HepG2 (cell line): ENCODE measurements around the gene CDC37. TPM values are rescaled to one million over a fixed set of nuclear protein-coding genes. Genes with fewer than 3 reads are reported as not detected.

Experiments used
- ARNTL ChIP-seq: sonication (generic); formaldehyde crosslinking; IDR thresholded peaks from 2 replicates; pipeline ENCODE4 v1.4.0; 2020; ENCODE audit warnings: mild to moderate bottlenecking, missing genetic modification reagents
- MED1 ChIP-seq: sonication (generic); formaldehyde crosslinking; IDR thresholded peaks from 2 replicates; pipeline ENCODE4 v1.4.0; 2020; ENCODE audit warnings: missing genetic modification reagents
- POLR2A ChIP-seq, 2 experiments: IDR thresholded peaks; 2 replicates each; pipeline ENCODE4 v1.6.1; 2011; ENCODE audit warnings: low read depth in 2 of 2, low read length in 2 of 2, mild to moderate bottlenecking in 1 of 2, moderate library complexity in 1 of 2; ENCODE audit not compliant: insufficient read depth in 1 of 2
- SMAD3 ChIP-seq: sonication (generic); formaldehyde crosslinking; IDR thresholded peaks from 2 replicates; pipeline ENCODE4 v1.4.0; 2020; ENCODE audit warnings: missing genetic modification reagents
- SOX5 ChIP-seq: IDR thresholded peaks from 2 replicates; pipeline ENCODE4 v1.6.1; 2016; ENCODE audit warnings: borderline replicate concordance
- ZC3H13 ChIP-seq: sonication (generic); formaldehyde crosslinking; IDR thresholded peaks from 2 replicates; pipeline ENCODE4 v1.8.1; 2023; ENCODE audit warnings: mild to moderate bottlenecking, missing genetic modification reagents, moderate library complexity
- polyA plus RNA-seq, 8 experiments: library from polyadenylated mRNA; depleted of rRNA in 3 of 8; stranded (reverse) in 7 of 8; unstranded in 1 of 8; fragments of >200 nt; fragmentation: Illumina TruSeq in 4 of 8; extraction: Trizol in 4 of 8; gene quantifications; 2 replicates each; pipeline versions ENCODE4 v1.2.1 to v1.2.3, GENCODE V29; 2011 to 2016; ENCODE audit warnings: low read depth in 4 of 8, missing spikeins in 1 of 8, mixed read lengths in 1 of 8; ENCODE audit not compliant: insufficient read depth in 1 of 8
- total RNA-seq, 5 experiments: library from RNA; depleted of rRNA; stranded (reverse); fragments of >200 nt; fragmentation: Illumina TruSeq; extraction: Trizol; gene quantifications; 2 replicates each; pipeline ENCODE4 v1.2.3, GENCODE V29; 2016; ENCODE audit warnings: low read depth in 1 of 5
- TF ChIP-seq, protein P1 (sequence below): sonication (generic); formaldehyde crosslinking; IDR thresholded peaks from 2 replicates; pipeline ENCODE4 v1.5.0; 2020; ENCODE audit warnings: mild to moderate bottlenecking, missing genetic modification reagents, borderline replicate concordance
- TF ChIP-seq, protein P2 (sequence below): sonication (generic); formaldehyde crosslinking; IDR thresholded peaks from 2 replicates; pipeline ENCODE4 v1.5.0; 2020; ENCODE audit warnings: mild to moderate bottlenecking, missing genetic modification reagents, borderline replicate concordance
- TF ChIP-seq, protein P3 (sequence below): sonication (generic); formaldehyde crosslinking; IDR thresholded peaks from 2 replicates; pipeline ENCODE4 v1.8.1; 2023; ENCODE audit warnings: mild to moderate bottlenecking, inconsistent platforms, moderate library complexity, missing genetic modification reagents, borderline replicate concordance
- TF ChIP-seq, protein P4 (sequence below): sonication (generic); formaldehyde crosslinking; IDR thresholded peaks from 2 replicates; pipeline ENCODE4 v1.5.0; 2020; ENCODE audit warnings: mild to moderate bottlenecking, missing genetic modification reagents, moderate library complexity
- TF ChIP-seq, protein P5 (sequence below), 2 experiments: sonication (generic) in 1 of 2; formaldehyde crosslinking in 1 of 2; IDR thresholded peaks; 2 replicates each; pipeline versions ENCODE4 v1.4.0 to v1.6.1; 2018 to 2020; ENCODE audit warnings: missing genetic modification reagents in 2 of 2, borderline replicate concordance in 1 of 2, low read depth in 1 of 2, mild to moderate bottlenecking in 1 of 2, missing biosample characterization in 1 of 2

Gene CDC37
- total and polyA plus RNA-seq, 2 of the 13 experiments (the other 11 are each of a cell fraction or from before 2014, with no cell fraction given): 158 to 177 TPM

DNA sequence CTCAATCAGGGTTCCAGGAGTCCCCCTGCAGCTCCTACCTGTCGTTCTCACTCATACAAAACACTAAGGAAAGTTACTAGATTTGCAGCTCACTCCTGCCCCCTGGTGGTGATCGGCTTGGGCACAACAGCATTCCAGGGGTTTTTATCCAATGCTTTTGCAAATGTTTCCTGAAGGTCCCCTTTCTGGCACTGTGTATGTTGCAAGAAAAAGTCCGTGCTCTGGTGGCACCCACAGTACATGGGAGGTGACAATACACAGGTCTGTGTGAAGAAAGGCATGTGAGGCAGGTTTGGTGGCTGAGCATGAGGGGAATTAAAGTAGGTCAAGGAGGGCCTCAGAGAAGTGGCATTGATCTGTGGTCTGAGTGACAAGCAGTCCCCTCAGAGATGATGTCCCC lies 14.4 kb downstream of the CDC37 start (continued):
- TF ChIP-seq, protein P1, sequence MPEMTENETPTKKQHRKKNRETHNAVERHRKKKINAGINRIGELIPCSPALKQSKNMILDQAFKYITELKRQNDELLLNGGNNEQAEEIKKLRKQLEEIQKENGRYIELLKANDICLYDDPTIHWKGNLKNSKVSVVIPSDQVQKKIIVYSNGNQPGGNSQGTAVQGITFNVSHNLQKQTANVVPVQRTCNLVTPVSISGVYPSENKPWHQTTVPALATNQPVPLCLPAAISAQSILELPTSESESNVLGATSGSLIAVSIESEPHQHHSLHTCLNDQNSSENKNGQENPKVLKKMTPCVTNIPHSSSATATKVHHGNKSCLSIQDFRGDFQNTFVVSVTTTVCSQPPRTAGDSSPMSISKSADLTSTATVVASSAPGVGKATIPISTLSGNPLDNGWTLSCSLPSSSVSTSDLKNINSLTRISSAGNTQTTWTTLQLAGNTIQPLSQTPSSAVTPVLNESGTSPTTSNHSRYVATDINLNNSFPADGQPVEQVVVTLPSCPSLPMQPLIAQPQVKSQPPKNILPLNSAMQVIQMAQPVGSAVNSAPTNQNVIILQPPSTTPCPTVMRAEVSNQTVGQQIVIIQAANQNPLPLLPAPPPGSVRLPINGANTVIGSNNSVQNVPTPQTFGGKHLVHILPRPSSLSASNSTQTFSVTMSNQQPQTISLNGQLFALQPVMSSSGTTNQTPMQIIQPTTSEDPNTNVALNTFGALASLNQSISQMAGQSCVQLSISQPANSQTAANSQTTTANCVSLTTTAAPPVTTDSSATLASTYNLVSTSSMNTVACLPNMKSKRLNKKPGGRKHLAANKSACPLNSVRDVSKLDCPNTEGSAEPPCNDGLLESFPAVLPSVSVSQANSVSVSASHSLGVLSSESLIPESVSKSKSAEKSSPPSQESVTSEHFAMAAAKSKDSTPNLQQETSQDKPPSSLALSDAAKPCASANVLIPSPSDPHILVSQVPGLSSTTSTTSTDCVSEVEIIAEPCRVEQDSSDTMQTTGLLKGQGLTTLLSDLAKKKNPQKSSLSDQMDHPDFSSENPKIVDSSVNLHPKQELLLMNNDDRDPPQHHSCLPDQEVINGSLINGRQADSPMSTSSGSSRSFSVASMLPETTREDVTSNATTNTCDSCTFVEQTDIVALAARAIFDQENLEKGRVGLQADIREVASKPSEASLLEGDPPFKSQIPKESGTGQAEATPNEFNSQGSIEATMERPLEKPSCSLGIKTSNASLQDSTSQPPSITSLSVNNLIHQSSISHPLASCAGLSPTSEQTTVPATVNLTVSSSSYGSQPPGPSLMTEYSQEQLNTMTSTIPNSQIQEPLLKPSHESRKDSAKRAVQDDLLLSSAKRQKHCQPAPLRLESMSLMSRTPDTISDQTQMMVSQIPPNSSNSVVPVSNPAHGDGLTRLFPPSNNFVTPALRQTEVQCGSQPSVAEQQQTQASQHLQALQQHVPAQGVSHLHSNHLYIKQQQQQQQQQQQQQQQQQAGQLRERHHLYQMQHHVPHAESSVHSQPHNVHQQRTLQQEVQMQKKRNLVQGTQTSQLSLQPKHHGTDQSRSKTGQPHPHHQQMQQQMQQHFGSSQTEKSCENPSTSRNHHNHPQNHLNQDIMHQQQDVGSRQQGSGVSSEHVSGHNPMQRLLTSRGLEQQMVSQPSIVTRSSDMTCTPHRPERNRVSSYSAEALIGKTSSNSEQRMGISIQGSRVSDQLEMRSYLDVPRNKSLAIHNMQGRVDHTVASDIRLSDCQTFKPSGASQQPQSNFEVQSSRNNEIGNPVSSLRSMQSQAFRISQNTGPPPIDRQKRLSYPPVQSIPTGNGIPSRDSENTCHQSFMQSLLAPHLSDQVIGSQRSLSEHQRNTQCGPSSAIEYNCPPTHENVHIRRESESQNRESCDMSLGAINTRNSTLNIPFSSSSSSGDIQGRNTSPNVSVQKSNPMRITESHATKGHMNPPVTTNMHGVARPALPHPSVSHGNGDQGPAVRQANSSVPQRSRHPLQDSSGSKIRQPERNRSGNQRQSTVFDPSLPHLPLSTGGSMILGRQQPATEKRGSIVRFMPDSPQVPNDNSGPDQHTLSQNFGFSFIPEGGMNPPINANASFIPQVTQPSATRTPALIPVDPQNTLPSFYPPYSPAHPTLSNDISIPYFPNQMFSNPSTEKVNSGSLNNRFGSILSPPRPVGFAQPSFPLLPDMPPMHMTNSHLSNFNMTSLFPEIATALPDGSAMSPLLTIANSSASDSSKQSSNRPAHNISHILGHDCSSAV (CRISPR knock-in tag): no peak
- TF ChIP-seq MED1 (CRISPR knock-in tag): no peak
- TF ChIP-seq POLR2A (IDR thresholded peaks at IDR 0.05; ENCODE audit: insufficient read depth in 1 of 2, low read depth in 2 of 2, low read length in 2 of 2): 0 out of 4 replicates have a peak, but pooled peaks of 1 of the 2 experiments have one; percentile 23
- TF ChIP-seq, protein P2, sequence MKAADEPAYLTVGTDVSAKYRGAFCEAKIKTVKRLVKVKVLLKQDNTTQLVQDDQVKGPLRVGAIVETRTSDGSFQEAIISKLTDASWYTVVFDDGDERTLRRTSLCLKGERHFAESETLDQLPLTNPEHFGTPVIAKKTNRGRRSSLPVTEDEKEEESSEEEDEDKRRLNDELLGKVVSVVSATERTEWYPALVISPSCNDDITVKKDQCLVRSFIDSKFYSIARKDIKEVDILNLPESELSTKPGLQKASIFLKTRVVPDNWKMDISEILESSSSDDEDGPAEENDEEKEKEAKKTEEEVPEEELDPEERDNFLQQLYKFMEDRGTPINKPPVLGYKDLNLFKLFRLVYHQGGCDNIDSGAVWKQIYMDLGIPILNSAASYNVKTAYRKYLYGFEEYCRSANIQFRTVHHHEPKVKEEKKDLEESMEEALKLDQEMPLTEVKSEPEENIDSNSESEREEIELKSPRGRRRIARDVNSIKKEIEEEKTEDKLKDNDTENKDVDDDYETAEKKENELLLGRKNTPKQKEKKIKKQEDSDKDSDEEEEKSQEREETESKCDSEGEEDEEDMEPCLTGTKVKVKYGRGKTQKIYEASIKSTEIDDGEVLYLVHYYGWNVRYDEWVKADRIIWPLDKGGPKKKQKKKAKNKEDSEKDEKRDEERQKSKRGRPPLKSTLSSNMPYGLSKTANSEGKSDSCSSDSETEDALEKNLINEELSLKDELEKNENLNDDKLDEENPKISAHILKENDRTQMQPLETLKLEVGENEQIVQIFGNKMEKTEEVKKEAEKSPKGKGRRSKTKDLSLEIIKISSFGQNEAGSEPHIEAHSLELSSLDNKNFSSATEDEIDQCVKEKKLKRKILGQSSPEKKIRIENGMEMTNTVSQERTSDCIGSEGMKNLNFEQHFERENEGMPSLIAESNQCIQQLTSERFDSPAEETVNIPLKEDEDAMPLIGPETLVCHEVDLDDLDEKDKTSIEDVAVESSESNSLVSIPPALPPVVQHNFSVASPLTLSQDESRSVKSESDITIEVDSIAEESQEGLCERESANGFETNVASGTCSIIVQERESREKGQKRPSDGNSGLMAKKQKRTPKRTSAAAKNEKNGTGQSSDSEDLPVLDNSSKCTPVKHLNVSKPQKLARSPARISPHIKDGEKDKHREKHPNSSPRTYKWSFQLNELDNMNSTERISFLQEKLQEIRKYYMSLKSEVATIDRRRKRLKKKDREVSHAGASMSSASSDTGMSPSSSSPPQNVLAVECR (CRISPR knock-in tag): peak; percentile 22; the same call in 1 of the 2 replicates
- TF ChIP-seq SOX5 (CRISPR knock-in tag): peak; percentile 15; the same call in 1 of the 2 replicates
- TF ChIP-seq, protein P3, sequence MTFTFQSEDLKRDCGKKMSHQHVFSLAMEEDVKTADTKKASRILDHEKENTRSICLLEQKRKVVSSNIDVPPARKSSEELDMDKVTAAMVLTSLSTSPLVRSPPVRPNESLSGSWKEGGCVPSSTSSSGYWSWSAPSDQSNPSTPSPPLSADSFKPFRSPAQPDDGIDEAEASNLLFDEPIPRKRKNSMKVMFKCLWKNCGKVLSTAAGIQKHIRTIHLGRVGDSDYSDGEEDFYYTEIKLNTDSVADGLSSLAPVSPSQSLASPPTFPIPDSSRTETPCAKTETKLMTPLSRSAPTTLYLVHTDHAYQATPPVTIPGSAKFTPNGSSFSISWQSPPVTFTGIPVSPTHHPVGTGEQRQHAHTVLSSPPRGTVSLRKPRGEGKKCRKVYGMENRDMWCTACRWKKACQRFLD (CRISPR knock-in tag): no peak
- TF ChIP-seq, protein P4, sequence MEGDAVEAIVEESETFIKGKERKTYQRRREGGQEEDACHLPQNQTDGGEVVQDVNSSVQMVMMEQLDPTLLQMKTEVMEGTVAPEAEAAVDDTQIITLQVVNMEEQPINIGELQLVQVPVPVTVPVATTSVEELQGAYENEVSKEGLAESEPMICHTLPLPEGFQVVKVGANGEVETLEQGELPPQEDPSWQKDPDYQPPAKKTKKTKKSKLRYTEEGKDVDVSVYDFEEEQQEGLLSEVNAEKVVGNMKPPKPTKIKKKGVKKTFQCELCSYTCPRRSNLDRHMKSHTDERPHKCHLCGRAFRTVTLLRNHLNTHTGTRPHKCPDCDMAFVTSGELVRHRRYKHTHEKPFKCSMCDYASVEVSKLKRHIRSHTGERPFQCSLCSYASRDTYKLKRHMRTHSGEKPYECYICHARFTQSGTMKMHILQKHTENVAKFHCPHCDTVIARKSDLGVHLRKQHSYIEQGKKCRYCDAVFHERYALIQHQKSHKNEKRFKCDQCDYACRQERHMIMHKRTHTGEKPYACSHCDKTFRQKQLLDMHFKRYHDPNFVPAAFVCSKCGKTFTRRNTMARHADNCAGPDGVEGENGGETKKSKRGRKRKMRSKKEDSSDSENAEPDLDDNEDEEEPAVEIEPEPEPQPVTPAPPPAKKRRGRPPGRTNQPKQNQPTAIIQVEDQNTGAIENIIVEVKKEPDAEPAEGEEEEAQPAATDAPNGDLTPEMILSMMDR (CRISPR knock-in tag): peak; percentile 90
- 0 out of 2 replicates have a peak, but pooled peaks have one; percentile 60 for TF ChIP-seq SMAD3 (CRISPR knock-in tag)
- TF ChIP-seq, protein P5, sequence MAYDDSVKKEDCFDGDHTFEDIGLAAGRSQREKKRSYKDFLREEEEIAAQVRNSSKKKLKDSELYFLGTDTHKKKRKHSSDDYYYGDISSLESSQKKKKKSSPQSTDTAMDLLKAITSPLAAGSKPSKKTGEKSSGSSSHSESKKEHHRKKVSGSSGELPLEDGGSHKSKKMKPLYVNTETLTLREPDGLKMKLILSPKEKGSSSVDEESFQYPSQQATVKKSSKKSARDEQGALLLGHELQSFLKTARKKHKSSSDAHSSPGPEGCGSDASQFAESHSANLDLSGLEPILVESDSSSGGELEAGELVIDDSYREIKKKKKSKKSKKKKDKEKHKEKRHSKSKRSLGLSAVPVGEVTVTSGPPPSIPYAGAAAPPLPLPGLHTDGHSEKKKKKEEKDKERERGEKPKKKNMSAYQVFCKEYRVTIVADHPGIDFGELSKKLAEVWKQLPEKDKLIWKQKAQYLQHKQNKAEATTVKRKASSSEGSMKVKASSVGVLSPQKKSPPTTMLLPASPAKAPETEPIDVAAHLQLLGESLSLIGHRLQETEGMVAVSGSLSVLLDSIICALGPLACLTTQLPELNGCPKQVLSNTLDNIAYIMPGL (CRISPR knock-in tag; IDR thresholded peaks at IDR 0.05; ENCODE audit: borderline replicate concordance in 1 of 2, low read depth in 1 of 2): peak in 1 of 2 experiments; percentile 56; a peak in 1 of 4 replicates
- TF ChIP-seq ARNTL (CRISPR knock-in tag): 0 out of 2 replicates have a peak, but pooled peaks have one; percentile 39
- TF ChIP-seq ZC3H13 (CRISPR knock-in tag): peak; percentile 72; the same call in 1 of the 2 replicates
